Motor neuron (in vitro differentiated cells): ENCODE data around the gene COL19A1. TPM values are rescaled to one million over a fixed set of nuclear protein-coding genes. Genes with fewer than 3 reads are reported as not detected.

Experiments
- ATAC-seq, 8 experiments: fragments of 200-7000 bp; cut with Tn5 transposase; replicated peaks in 6 of 8; 2 replicates each; pipeline ENCODE4 v1.8.0; 2021; ENCODE audit warnings: mild to moderate bottlenecking in 8 of 8, moderate library complexity in 8 of 8
- H3K27ac ChIP-seq, 2 donors: fragments of 250-450 bp; sonication (Bioruptor Pico); 2 replicates each; pipeline ENCODE4 v1.9.0; 2021; ENCODE audit warnings: antibody characterized with exemption in 2 of 2, mild to moderate bottlenecking in 2 of 2, moderate library complexity in 1 of 2
- H3K4me1 ChIP-seq, 2 donors: fragments of 250-450 bp; sonication (Bioruptor Pico); replicated peaks in 1 of 2; 2 replicates each; pipeline ENCODE4 v1.6.1; 2021; ENCODE audit warnings: antibody characterized with exemption in 2 of 2, mild to moderate bottlenecking in 2 of 2, moderate library complexity in 1 of 2
- H3K4me3 ChIP-seq, 5 donors: fragments of 250-450 bp; sonication (Bioruptor Pico); 2 replicates each; pipeline ENCODE4 v1.9.0; 2021; ENCODE audit warnings: antibody characterized with exemption in 5 of 5, mild to moderate bottlenecking in 5 of 5, moderate library complexity in 4 of 5
- WGBS, 10 experiments: fragments of 450-650 bp; shearing (Covaris generic); methylation state at CpG; one replicate each; pipeline ENCODE4 v1.0.0; 2022; 5-methylcytosine and 5-hydroxymethylcytosine counted together
- in situ Hi-C, 9 experiments: fragments of 400-800 bp; cut with MboI; loops; one replicate each; pipeline ENCODE4 v1.15.0; 2021; ENCODE audit warnings: low sequenced_read_pairs in 9 of 9, low pct_unique_long_range_greater_than_20kb in 2 of 9; ENCODE audit not compliant: unreplicated experiment in 9 of 9
- total RNA-seq, 8 experiments: library from RNA; unstranded; fragments of 300-600 nt; gene quantifications; 2 replicates each; pipeline versions ENCODE4 v1.2.3 to v1.2.4, GENCODE V29; 2022

The COL19A1 gene
- total RNA-seq, 8 experiments from 2014 or later = 0.45 to 5.9 (median 0.92) TPM

- ATAC-seq = no peak
- Histone ChIP-seq H3K4me3 (no peak overlapping the region), H3K4me1 (peaks cover 0 to 3% of the 10 kb centered on the region in 2 donors), H3K27ac (no peak overlapping the region)
- in situ Hi-C loops = no loop called here
- 75 to 100% (median 80%) methylated on average over 1 of the region's 1 CpG; no CpG with 5 or more reads in 3 of the 10 experiments for WGBS, 10 experiments
These were observed 2.0 kb downstream of the COL19A1 start for GRCh38 chr6:69868252-69868804.

- ATAC-seq = peak in 2 of 8 experiments; percentile 14 to 24
- 11 to 100% (median 79%) methylated on average over 1 of the region's 1 CpG; no CpG with 5 or more reads in 2 of the 10 experiments for WGBS, 10 experiments
- H3K4me1 ChIP-seq = peaks cover 0 to 3% of the 10 kb centered on the region in 2 donors
- no peak overlapping the region for H3K27ac ChIP-seq
- no peak overlapping the region for H3K4me3 ChIP-seq
- in situ Hi-C loops = no loop called here
These were observed 2.6 kb downstream of the COL19A1 start for GRCh38 chr6:69868961-69869360.

- in situ Hi-C loops = no loop called here
- ATAC-seq = no peak
- WGBS, 10 experiments = 26 to 100% (median 100%) methylated on average over 1 to 2 of the region's 2 CpGs; no CpG with 5 or more reads in 2 of the 10 experiments
- Histone ChIP-seq H3K27ac (no peak overlapping the region), H3K4me1 (peaks cover 0 to 3% of the 10 kb centered on the region in 2 donors), H3K4me3 (no peak overlapping the region)
These were observed 4.8 kb downstream of the COL19A1 start for GRCh38 chr6:69871107-69871506.

GRCh38 chr6:69873291-69873690 lies 6.9 kb downstream of the COL19A1 start:
- in situ Hi-C loops = no loop called here
- 17 to 100% (median 65%) methylated on average over 1 to 2 of the region's 2 CpGs; no CpG with 5 or more reads in 2 of the 10 experiments for WGBS, 10 experiments
- ATAC-seq = peak in 2 of 8 experiments; percentile 20 to 33
- Histone ChIP-seq H3K4me1 (no peaks in the 10 kb centered on the region), H3K4me3 (no peak overlapping the region), H3K27ac (no peak overlapping the region)

GRCh38 chr6:69875715-69876114 lies 9.4 kb downstream of the COL19A1 start:
- in situ Hi-C loops = no loop called here
- Histone ChIP-seq H3K27ac (no peak overlapping the region), H3K4me3 (no peak overlapping the region), H3K4me1 (no peaks in the 10 kb centered on the region)
- 54 to 100% (median 82%) methylated on average over 1 to 3 of the region's 3 CpGs for WGBS, 10 experiments
- no peak for ATAC-seq

- Histone ChIP-seq H3K4me3 (no peak overlapping the region), H3K4me1 (no peaks in the 10 kb centered on the region), H3K27ac (no peak overlapping the region)
- in situ Hi-C loops = no loop called here
- WGBS, 10 experiments = 86 to 100% (median 100%) methylated on average over 1 of the region's 1 CpG; no CpG with 5 or more reads in 1 of the 10 experiments
- ATAC-seq = no peak
These were observed 12.4 kb downstream of the COL19A1 start for GRCh38 chr6:69878795-69879194.

GRCh38 chr6:69880601-69881000 lies 14.2 kb downstream of the COL19A1 start:
- H3K4me1 ChIP-seq = no peaks in the 10 kb centered on the region
- in situ Hi-C loops = no loop called here
- no peak overlapping the region for H3K27ac ChIP-seq
- no peak for ATAC-seq
- H3K4me3 ChIP-seq = no peak overlapping the region
- WGBS, 10 experiments = 0 to 97% (median 79%) methylated on average over 2 to 3 of the region's 3 CpGs; no CpG with 5 or more reads in 2 of the 10 experiments

- 77 to 97% (median 92%) methylated on average over 2 to 10 of the region's 10 CpGs for WGBS, 10 experiments
These were observed 15.2 kb downstream of the COL19A1 start for GRCh38 chr6:69881322-69882151.

GRCh38 chr6:69883551-69883950 lies 17.2 kb downstream of the COL19A1 start:
- in situ Hi-C loops = no loop called here
- H3K27ac ChIP-seq = no peak overlapping the region
- no peak overlapping the region for H3K4me3 ChIP-seq
- ATAC-seq = peak in 2 of 8 experiments; percentile 31 to 45
- H3K4me1 ChIP-seq = no peaks in the 10 kb centered on the region
- WGBS, 10 experiments = 0 to 100% (median 78%) methylated on average over 1 to 4 of the region's 4 CpGs

More at GRCh38 chr6:69881322-69882151, 15.2 kb downstream of the COL19A1 start:
- Histone ChIP-seq H3K4me3 (no peak overlapping the region), H3K27ac (no peak overlapping the region), H3K4me1 (no peaks in the 10 kb centered on the region)
- in situ Hi-C loops = no loop called here
- ATAC-seq = no peak

GRCh38 chr6:69884231-69884630 lies 17.9 kb downstream of the COL19A1 start:
- Histone ChIP-seq H3K4me1 (no peaks in the 10 kb centered on the region), H3K27ac (no peak overlapping the region), H3K4me3 (no peak overlapping the region)
- in situ Hi-C loops = no loop called here
- no peak for ATAC-seq
- 86 to 100% (median 100%) methylated on average over 1 to 2 of the region's 2 CpGs; no CpG with 5 or more reads in 5 of the 10 experiments for WGBS, 10 experiments

GRCh38 chr6:69887026-69887425 lies 20.7 kb downstream of the COL19A1 start:
- WGBS, 10 experiments = 43 to 89% (median 69%) methylated on average over 1 of the region's 1 CpG; no CpG with 5 or more reads in 3 of the 10 experiments
- in situ Hi-C loops = no loop called here
- no peak overlapping the region for H3K4me3 ChIP-seq
- no peaks in the 10 kb centered on the region for H3K4me1 ChIP-seq
- no peak overlapping the region for H3K27ac ChIP-seq
- ATAC-seq = no peak

- Histone ChIP-seq H3K4me1 (no peaks in the 10 kb centered on the region), H3K4me3 (no peak overlapping the region), H3K27ac (no peak overlapping the region)
- 54 to 100% (median 92%) methylated on average over 1 to 5 of the region's 5 CpGs; no CpG with 5 or more reads in 1 of the 10 experiments for WGBS, 10 experiments
- in situ Hi-C loops = no loop called here
- ATAC-seq = no peak
These were observed 21.5 kb downstream of the COL19A1 start for GRCh38 chr6:69887714-69888345.
